SIG-M5 (cell line): Measurements from ENCODE around the gene TJP3.

ENCODE experiments used
- DNase-seq: peaks from one replicate; lab custom pipeline; 2025; lab: John Stamatoyannopoulos, UW

TJP3 gene

DNA sequence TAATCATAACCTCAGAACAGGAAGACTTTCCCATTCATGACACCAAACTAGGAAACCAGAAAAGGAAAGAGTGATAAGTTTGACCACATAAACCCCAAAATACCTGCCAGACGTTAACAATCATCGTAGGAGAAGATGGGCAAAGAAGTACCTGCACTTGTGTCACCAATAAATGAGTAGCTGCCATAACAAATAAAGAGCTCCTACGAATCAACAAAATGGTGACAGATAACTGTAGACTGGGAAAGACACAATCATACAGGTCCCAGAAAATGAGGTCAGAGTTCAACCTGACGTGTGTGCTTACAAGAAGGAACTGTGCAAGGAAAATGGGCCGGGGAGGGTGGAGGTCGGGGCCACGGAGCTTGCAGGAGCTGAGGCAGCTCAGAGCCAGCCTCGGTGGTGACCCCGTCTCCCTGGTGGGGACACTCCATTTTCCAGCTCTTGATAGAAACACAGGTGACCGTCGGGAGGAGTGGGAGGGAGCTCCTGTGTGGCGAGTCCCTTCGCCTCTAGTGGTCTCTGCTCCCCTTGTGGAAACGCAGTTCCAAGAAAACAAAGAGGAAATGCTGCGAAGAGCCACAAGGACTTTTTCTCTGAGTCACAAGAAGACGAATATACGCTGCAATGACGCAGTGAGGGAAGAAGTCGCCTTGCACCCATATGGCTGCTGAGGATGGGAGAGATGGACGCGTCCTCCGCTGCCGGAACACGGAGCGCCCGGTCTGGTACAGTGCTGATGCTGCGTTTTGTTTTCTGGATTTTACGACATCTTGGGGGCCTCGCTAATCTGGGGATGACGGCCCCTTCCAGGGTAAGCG, 17.4 kb upstream of the TJP3 start:
- no peak for DNase-seq

DNA sequence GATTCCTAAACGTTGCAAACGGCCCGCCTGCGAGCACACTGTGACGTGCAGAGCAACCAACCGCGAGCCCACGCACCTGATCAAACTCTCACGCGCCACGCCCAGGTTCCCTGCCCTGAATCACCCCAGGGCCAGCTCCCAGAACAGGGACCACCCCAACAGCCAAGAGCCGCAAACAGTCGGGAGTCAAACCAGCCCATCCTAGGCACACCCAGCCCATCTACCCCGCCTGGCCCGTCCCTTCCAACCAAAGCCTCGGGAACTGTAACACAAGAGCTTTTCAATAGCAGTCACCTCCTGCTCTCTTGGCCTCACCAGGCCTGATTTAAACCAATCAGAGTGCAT, 16.8 kb upstream of the TJP3 start:
- no peak for DNase-seq

DNA sequence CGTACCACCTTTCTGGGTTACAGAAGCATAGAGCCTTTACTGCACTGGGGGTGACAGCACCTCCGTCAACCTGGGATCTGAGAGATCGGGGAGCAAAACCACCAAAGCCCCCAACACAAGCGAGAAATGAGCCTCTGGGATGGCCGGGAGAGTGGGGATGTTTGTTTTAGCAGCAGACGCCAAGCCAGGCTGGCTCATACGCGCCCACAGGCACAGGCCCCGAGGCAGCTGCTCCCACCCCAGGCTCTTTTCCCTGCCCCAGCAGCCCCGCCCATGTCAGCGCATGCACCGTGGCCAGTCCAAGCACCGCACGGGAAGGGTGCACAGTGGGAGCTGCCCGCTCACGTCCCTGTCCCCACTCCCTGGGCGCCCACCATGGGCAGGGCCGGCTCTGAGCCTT, 16.5 kb upstream of the TJP3 start:
- DNase-seq = no peak

DNA sequence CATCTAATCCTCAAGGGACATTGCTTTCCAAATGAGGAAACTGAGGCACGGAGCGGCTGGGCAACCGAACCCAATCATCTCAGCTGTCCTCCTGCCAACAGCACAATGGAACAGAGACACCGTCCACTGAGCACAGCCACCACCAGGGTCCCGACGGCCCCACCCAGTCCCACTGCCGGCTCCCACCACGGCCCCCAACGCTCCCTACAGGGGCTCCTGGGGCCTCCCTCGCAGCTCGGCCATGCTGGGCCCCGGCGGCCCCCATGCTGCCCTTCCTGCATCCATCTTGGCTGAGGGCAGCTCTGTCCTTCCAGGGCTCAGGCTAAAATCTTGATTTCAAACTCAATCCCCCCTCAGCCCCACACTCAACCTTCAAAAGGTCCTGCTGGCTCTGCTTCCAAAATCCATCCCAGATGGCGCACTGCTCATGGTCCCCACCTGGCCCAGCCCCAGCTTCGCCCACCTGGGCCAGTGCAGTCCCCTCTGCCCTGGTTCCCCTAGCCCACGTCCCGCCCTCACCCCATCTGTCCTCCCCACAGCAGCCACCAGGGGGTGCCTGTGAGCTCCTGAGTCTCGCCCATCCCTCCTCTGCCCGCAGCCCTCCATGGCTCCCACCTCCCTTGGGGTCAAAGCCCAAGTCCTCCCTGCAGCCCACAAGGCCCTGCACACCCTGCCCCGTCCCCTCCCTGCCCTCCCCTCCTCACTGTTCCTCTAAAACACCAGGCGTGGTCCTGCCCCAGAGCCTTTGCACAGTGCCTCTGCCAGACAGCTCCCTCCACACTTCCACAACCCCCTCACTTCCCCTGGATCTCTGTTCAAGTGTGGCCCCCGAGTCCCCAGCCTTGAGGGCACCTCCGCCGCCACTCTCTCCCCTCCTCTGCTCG, 15.8 kb upstream of the TJP3 start:
- no peak for DNase-seq

DNA sequence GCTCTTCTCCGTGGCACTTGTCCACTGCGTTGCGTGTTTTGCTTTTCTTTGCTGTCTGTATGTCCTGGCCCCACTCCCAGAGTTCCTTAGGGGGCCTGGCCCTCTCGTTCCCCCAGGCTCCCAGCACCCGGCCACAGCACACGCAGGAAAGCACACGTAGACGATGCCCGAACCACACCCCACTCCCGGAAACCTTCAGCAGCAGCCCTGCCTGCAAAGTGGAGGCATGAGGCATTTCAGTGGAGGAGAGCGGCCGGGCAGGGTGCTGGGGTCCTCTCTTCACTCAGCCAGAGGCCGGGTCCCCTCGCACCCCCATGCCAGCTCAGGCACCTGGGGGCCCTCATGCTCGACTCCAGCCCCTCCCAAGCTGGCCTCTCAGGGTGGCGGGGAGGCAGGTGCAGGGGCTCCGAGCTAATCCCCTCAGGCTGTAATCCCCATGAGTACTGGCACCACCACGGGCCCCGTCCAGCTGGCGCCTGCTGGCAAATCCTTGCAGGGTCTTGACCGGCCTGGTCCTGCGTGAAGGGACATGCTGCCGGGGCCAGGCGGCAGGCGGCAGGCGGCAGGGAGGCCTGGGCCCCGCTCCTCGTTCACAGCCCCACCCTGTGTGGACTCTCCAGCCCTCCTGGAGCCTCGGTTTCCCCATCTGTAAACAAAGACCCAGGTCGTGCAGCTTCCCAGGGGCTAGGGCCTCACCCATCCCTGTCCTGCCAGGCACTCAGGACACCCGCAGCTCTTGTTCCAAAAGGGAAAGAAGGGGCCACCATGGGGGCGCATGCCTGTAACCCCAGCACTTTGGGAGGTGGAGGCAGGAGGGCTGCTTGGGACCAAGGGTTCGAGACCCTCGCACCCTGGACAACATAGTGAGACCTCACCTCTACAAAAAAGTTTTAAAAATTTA, 14.9 kb upstream of the TJP3 start:
- no peak for DNase-seq

DNA sequence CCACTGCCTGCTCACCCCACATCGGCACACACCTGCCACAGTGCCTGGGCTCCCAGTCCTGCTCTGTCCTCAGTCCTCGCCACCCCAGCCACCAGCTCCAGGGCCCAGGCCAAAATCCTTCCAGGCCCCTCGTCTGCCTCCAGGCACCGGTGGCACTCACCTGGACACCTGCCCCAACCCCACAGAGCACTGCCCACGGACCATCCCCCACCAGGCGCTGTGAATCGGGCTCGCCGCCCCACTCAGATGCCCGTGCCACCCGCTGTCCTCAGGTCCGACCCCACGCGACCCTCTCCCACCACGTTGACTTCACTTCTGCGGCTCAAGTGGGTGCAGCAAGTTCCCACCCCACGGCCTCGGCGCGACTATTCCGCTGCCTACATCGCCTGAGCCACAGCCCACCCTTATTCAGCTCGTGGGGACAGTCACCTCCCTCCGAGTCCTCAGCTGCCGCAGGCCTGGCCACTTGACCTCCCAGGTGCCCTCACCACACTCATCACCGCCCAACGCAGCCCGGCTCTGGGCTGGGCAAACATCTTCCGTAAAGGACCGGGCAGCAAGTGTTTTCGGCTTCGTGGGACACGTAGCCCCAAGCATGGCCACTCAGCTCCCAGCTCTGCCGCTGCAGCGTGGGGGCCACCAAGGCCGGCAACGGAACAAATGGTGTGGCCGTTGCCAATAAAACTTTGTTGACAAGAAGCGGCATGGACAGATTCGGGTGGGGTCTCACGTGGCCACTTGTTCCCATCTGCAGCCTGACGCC, 13.6 kb upstream of the TJP3 start:
- no peak for DNase-seq

DNA sequence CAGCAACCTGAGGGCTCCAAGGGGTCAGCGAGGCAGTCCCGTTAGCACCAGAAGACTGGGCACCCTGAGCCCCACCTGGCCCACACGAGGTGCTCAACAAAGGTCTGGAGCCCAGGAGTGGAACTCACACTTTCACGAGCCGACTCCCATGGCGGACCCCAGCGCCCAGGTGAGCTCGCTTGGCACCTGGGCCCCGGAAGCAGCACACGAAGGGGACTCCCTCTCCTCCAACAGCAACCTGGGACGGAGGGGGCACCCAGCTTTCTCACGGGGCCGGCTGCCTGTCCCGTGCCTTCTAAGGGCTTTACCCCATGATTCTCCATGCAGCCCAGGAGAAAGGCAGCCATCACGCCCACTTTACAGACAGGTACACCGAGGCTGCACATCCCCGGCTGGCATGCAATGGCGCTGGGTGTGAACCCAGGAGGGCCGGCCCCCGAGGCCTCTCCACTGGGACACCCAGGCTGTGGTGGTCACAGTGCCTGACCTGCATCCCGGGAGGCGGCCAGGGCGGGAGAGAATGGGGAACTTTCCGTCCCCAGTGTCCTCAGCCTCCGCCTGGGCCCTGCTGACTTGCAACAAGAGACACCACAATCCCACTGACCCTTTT, 13.0 kb upstream of the TJP3 start:
- no peak for DNase-seq

DNA sequence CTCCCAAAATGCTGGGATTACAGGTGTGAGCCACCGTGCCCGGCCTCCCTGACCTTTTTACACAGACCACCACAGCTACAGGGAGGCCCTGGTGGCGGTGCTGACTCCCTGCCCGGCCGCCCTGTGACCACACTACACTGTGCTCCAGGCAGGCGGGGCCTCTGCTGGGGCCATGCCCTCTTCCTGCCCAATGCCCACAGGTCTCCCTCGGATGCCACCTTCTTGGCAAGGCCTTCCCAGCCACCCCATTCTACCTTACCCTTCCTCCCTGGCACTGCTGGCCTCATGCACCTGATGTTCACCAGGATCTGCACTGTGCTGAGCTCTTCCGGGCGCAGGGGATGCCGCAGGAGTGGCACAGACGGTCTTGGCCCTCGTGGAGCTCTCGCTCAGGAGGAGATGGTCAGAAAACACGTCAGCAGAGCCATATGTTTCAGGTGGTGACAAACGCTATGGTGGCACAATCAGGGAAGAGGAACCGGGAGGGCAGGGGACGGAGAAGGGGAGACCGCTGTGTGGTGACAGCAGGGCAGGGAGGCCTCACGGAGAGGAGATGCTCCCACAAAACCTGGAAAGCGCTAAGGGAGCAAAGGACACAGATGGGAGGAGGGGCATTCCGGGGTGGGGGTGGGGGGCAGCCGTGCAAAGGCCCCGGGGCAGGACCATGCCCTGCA, 12.1 kb upstream of the TJP3 start:
- DNase-seq = no peak

DNA sequence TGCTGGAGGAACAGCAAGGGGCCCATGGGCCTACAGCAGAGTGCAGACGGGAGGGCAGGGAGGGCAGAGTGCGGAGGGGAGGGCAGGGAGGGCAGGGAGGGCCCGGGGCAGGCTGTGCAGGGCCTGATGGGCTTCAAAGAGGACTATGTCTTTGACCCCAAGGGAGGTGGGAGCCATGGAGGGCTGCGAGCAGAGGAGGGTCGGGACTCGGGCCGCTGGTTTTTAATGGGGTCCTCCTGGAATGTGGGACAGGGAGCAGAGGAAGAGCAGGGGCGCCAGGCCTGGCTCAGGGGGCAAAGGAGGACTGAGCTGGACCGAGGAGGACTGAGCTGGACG, 11.6 kb upstream of the TJP3 start:
- no peak for DNase-seq

DNA sequence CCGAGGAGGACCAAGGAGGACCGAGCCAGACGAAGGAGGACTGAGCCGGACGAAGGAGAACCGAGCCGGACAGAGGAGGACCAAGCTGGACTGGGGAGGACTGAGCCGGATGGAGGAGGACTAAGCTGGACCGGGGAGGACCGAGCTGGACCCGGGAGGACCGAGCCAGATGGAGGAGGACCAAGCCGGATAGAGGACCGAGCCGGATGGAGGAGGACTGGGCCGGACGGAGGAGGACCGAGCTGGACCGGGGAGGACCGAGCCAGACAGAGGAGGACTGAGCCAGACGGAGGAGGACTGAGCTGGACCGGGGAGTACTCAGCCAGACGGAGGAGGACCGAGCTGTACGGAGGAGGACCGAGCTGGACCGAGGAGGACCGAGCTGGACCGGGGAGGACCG, 11.1 kb upstream of the TJP3 start:
- no peak for DNase-seq

DNA sequence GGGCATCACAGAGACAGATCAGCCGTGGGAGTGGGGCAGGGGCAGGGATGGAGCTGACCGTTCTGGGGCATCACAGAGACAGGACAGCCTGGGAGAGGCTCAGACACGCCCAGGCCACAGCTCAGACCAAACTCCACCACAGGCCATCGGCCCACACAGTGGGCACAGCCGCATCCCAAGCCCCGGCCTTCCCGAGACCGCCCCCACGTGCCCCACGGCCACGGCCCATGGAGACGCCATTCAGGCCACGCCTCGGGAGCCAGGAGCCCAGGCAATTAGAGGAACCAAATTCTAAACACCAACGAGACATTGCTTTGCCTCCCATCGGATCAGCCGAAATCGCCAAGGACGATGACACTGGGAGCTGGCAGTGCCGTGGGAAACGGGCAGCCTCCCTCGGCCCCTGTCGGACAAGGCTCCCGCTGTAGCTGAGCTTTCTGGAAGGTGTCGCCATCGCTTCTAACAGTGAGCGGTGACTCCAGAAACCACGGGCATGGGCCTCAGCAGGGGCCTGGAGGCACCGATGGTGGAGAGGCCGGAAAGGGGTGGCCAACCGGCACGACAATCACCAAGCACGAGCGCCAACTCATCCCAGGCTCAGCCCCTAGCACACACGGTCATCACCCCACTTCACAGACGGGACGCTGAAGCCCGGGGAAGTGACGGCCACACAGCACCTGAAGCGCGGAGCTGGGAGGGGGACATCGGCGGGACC, 10.4 kb upstream of the TJP3 start:
- DNase-seq = no peak

DNA sequence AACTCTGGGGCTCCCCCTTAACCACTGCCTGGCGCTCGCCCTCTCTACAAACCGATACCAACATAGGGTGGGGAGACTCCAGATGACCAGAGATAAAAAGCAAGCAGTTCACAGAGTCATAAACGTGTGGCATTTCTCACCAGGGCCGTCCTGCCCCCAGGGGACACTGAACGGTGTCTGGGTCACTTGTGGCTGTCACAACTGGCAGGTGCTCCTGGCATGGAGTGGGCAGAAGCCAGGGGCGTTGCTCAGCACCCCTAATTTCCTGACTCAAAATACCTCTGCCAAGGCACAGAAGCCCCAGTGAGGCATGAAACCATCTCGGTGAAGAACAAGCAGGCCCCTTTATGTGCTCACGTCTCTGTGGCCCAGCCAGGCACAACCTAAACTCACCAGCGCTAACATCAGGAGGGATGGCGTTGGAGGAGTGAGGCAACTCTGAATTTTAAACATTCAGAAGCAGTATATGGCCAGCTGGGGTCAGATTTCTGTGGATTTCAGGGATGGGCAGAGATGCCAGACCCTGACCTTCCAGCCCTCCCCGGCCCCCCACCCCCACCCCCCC, 9.7 kb upstream of the TJP3 start:
- DNase-seq = no peak

DNA sequence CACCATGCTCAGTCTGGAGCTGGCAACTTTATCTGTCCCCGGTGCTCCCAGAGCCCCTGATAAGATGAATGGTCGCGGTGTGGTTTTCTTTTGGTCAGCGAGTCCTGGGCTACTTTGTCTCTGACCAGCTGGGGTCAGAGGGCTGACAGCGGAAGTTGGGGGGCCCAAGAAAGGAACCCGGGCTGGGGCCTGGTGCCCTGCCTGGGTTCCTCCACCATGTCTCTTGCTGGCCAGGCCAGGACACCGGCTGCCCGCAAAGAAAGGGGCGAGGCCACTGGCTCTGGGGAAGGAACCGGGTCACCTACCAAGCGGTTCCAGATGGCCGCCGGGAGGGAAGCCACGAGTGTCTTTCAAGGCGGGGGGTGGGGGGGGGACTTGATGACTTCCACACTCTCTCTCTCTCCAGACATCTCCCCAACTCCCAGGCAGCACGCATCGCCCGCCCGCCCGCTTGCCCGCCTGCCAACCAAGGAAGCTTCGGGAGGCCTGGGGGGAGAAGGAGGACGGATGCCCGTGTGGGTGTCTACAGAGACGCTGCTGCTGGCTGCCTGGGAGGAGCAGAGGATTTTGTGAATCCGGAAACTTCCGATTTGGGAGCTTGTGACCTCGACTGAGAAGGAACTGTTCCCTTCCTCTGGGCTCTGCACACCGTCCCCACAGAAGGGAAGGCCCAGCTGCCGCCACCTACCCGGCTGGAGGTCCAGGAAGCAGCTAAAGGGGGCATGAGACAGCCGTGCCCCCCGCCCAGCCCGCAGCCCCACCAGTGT, 9.0 kb upstream of the TJP3 start:
- DNase-seq = no peak

DNA sequence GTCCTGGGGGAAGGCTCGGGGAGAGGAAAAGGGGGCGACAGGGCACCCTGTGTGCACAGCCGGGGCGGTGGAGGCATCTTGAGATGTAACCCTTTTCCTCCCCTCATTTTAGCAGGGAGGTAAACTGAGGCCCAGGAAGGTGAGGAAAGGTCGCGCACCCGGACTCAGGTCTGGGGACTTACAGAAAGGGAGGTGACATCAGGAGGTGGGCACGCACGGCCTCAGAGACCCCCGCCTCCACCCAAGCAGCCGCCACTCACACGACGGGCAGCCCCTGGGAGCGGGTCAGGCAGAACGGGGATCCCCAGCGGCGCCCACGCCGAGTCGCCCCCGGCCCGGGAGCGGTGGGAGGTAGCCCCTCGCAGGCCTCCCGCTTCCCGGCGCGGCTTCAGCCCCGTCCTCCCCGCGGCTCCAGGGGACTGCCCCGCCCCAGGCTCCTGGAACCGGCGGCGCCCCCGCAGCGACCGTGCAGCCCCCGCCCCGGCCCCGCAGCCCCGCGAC, 8.4 kb upstream of the TJP3 start:
- DNase-seq = no peak

DNA sequence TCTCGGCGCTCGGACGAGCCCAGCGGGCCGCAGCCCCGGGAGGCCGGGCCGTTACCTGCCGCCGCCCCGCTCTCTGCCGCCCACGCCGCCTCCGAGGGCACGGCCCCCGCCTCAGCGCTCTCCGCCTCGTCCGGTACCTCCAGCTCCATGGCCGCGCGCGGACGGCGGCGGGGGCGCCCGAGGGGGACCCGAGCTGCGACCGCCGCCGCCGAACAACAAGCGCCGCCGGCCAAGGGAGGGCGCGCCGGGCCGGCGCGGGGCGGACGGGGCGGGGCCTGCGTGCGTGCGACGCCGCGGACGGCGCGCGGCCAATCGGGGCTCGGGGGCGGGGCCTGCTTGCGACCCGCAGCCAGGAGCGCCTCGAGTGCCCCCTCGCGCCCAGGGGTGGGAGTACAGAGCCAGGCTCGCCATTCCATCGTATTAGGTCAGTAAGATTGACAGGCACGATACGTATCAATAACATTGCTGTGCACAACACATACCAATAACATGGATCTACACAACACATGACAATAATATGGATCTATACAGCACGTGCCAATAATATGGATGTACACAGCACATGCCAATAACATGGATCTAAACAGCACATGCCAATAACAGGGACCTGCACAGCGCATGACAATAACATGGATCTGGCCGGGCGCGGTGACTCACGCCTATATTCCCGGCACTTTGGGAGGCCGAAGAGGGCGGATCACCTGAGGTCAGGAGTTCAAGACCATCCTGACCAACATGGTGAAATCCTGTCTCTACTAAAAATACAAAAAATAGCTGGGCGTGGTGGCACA, 7.7 kb upstream of the TJP3 start, which contains the start of gene PIP5K1C:
TSS of gene PIP5K1C (minus strand) at position 227 of the 791 bp plus-strand sequence. CDS start at position 149, 78 bp downstream.
- DNase-seq = no peak

DNA sequence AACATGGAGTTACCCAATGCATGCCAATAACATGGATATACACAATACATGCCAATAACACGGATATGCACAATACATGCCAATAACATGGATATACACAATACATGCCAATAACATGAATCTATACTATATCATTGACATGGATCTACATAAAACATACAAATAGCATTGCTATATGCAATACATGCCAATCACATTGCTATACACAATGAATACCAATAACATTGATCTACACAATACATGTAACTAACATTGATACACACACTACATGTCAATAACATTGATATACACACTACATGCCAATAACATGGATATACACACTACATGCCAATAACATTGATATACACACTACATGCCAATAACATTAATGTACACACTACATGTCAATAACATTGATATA, 7.0 kb upstream of the TJP3 start:
- no peak for DNase-seq

DNA sequence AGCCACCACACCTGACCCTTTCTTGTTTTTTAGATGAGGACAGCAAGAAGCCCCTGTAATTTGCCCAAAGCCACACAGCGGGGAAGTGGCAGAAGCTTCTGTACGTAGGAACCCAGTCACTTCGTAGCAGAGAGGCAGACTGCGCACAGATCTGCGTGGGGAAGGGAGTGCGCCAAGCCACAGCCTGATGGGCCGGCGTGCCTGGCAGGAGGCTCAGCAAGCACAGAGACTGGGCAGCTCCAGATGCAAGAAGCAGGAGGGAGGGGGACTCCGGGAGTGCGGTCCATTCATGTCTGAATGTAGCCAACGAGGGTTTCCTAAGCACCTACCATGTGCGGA, 347 bp upstream of the TJP3 start:
- DNase-seq = no peak

DNA sequence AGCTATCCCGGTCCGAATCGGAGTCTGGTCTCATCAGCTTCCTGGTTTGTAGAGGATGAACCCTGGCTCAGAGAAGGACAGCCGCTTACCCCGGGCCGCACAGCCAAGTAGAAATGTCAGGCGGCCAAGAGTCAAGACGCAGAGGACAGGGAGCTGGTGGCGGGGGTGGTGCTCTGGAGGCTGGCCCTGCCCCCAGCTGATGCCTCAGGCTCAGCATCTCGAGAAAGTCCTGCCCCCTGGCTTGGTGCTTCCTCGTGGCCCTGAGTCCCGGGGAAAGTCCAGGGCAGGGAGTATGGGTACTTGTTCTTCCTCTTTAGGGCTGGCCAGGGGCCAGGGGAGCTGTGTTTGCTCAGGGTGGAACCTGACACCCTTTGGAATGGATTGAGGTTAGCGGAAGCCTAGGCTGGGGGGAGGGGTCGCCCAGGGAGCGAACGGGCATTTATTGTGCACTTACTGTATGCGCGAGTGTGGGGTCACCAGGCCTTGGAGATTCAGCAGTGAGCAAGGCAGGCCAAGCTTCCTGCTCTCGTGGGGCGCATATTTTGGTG, 2.2 kb downstream of the TJP3 start:
- no peak for DNase-seq
